ENCODE results near the gene HAO1.
A peak's percentile ranks its signal among the peaks of the same experiment; 100 is the strongest.

DNA sequence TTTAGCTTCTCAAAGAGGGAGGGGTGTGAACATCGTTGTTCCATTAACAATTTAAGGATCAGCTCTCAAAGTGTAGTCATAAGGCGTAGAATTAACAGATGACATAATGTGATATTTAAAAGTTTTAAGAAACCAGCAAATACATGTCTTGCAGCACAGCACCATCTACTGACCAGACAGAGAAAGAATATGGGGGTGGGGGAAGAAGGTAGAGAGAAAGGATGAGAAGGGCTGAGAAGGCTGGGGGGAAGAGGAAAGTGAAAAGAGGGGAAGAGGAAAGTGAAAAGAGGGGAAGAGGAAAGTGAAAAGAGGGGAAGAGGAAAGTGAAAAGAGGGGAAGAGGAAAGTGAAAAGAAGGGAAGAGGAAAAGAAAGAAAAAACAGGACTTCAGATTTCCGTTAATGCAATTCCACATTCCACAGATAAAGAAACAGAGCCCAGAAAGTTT lies 80.9 kb downstream of the HAO1 start:
- TF ChIP-seq CTCF (optimal IDR thresholded peaks at IDR 0.05 in 1 of 3, IDR thresholded peaks at IDR 0.05 in 1 of 3, conservative IDR thresholded peaks at IDR 0.05 in 1 of 3; ENCODE audit: extremely low read depth in 1 of 3, insufficient read depth in 2 of 3, low read length in 3 of 3) (peak; percentile 57 to 66 (median 60)), EZH2 (IDR thresholded peaks at IDR 0.05; ENCODE audit: low read length) (no peak)
